ENCODE data around the gene PTGER3.

The PTGER3 gene

GRCh38 chr1:71083271-71083670 lies 35.7 kb upstream of the PTGER3 start:
- WGBS = 75% methylated on average over 2 of the region's 2 CpGs
- H2BK12ac ChIP-seq (ENCODE audit: low read length in 2 of 2) = no peak overlapping the region

GRCh38 chr1:71081697-71082080 lies 34.1 kb upstream of the PTGER3 start:
- H3K4ac ChIP-seq (ENCODE audit: low read depth in 1 of 2, low read length in 2 of 2) = peak overlapping the region; percentile 46 to 98
- peak overlapping the region; percentile 31 to 92 for H3K4me3 ChIP-seq (ENCODE audit: insufficient read depth in 1 of 2, low read depth in 1 of 2, low read length in 2 of 2)
- no peak overlapping the region for H3K27ac ChIP-seq (ENCODE audit: low read length, poor library complexity, severe bottlenecking)
- H2BK5ac ChIP-seq (ENCODE audit: low read depth, low read length, poor library complexity, severe bottlenecking) = no peak overlapping the region
- H3K4me1 ChIP-seq (ENCODE audit: control insufficient read depth, insufficient read depth, low read depth, low read length) = peaks cover 5% of the 10 kb centered on the region
- H3K9me3 ChIP-seq (ENCODE audit: control insufficient read depth, low read length) = no peaks in the 10 kb centered on the region
- peaks cover 2% of the 10 kb centered on the region for H3K79me1 ChIP-seq (replicated peaks; ENCODE audit: low read length, poor library complexity, severe bottlenecking)
- H3K27me3 ChIP-seq (ENCODE audit: control insufficient read depth in 1 of 2, insufficient read depth in 1 of 2, low read length in 2 of 2) = no peaks in the 10 kb centered on the region
- no peak overlapping the region for H2AFZ ChIP-seq (ENCODE audit: low read depth, low read length)
- no peak overlapping the region for H3K23ac ChIP-seq (ENCODE audit: low read length in 2 of 2)
- no peak overlapping the region for H3K14ac ChIP-seq (ENCODE audit: low read length in 2 of 2)
- H2AK5ac ChIP-seq (ENCODE audit: low read length, severe bottlenecking) = peak overlapping the region; percentile 49
- H2BK15ac ChIP-seq (ENCODE audit: low read depth, poor library complexity, severe bottlenecking) = no peak overlapping the region
- H4K91ac ChIP-seq (ENCODE audit: low read length) = peak overlapping the region; percentile 80
- peak overlapping the region; percentile 41 for H3K4me2 ChIP-seq (ENCODE audit: low read length, poor library complexity, severe bottlenecking)
- H3K18ac ChIP-seq (ENCODE audit: low read depth in 1 of 2, low read length in 2 of 2) = peak overlapping the region; percentile 58 to 87
- H2BK120ac ChIP-seq (ENCODE audit: low read depth, low read length) = no peak overlapping the region
- WGBS = 60% methylated on average over 7 of the region's 7 CpGs
- H2BK12ac ChIP-seq (ENCODE audit: low read length in 2 of 2) = peak overlapping the region; percentile 46 to 79
- peak overlapping the region; percentile 98 for H3K9ac ChIP-seq (ENCODE audit: low read length)
- DNase-seq = no peak
- peaks cover 4 to 19% of the 10 kb centered on the region in 2 experiments for H3K36me3 ChIP-seq (ENCODE audit: control insufficient read depth in 1 of 2, insufficient read depth in 2 of 2, low read depth in 1 of 2, low read length in 2 of 2)
- peak overlapping the region; percentile 98 for H4K8ac ChIP-seq (ENCODE audit: low read length)

More at GRCh38 chr1:71083271-71083670, 35.7 kb upstream of the PTGER3 start:
- H4K8ac ChIP-seq (ENCODE audit: low read length) = no peak overlapping the region
- no peak overlapping the region for H2BK15ac ChIP-seq (ENCODE audit: low read depth, poor library complexity, severe bottlenecking)
- no peak overlapping the region for H4K91ac ChIP-seq (ENCODE audit: low read length)
- no peak overlapping the region for H3K14ac ChIP-seq (ENCODE audit: low read length in 2 of 2)
- H3K4ac ChIP-seq (ENCODE audit: low read depth in 1 of 2, low read length in 2 of 2) = no peak overlapping the region
- no peak overlapping the region for H3K9ac ChIP-seq (ENCODE audit: low read length)
- peak; percentile 49 for DNase-seq
- H3K9me3 ChIP-seq (ENCODE audit: control insufficient read depth, low read length) = no peaks in the 10 kb centered on the region
- no peak overlapping the region for H2BK5ac ChIP-seq (ENCODE audit: low read depth, low read length, poor library complexity, severe bottlenecking)
- no peak overlapping the region for H2AFZ ChIP-seq (ENCODE audit: low read depth, low read length)
- peaks cover 5% of the 10 kb centered on the region for H3K79me1 ChIP-seq (replicated peaks; ENCODE audit: low read length, poor library complexity, severe bottlenecking)
- H2AK5ac ChIP-seq (ENCODE audit: low read length, severe bottlenecking) = no peak overlapping the region
- H3K27ac ChIP-seq (ENCODE audit: low read length, poor library complexity, severe bottlenecking) = no peak overlapping the region
- H3K27me3 ChIP-seq (ENCODE audit: control insufficient read depth in 1 of 2, insufficient read depth in 1 of 2, low read length in 2 of 2) = no peaks in the 10 kb centered on the region
- H3K18ac ChIP-seq (ENCODE audit: low read depth in 1 of 2, low read length in 2 of 2) = no peak overlapping the region
- peaks cover 0 to 3% of the 10 kb centered on the region in 2 experiments for H3K36me3 ChIP-seq (ENCODE audit: control insufficient read depth in 1 of 2, insufficient read depth in 2 of 2, low read depth in 1 of 2, low read length in 2 of 2)
- H3K4me1 ChIP-seq (ENCODE audit: control insufficient read depth, insufficient read depth, low read depth, low read length) = peaks cover 2% of the 10 kb centered on the region
- no peak overlapping the region for H3K4me3 ChIP-seq (ENCODE audit: insufficient read depth in 1 of 2, low read depth in 1 of 2, low read length in 2 of 2)
- no peak overlapping the region for H2BK120ac ChIP-seq (ENCODE audit: low read depth, low read length)
- no peak overlapping the region for H3K4me2 ChIP-seq (ENCODE audit: low read length, poor library complexity, severe bottlenecking)
- no peak overlapping the region for H3K23ac ChIP-seq (ENCODE audit: low read length in 2 of 2)

- peak within 1 kb of the TSS; percentile 46 to 98 for H3K4ac ChIP-seq (ENCODE audit: low read depth in 1 of 2, low read length in 2 of 2)
- H2AFZ ChIP-seq (ENCODE audit: low read depth, low read length) = no peak within 1 kb of the TSS
- H2BK15ac ChIP-seq (ENCODE audit: low read depth, poor library complexity, severe bottlenecking) = no peak within 1 kb of the TSS
- peak; percentile 97 for DNase-seq
- peaks cover 4 to 26% of the 10 kb centered on the region in 2 experiments for H3K36me3 ChIP-seq (ENCODE audit: control insufficient read depth in 1 of 2, insufficient read depth in 2 of 2, low read depth in 1 of 2, low read length in 2 of 2)
- H3K4me2 ChIP-seq (ENCODE audit: low read length, poor library complexity, severe bottlenecking) = peak within 1 kb of the TSS; percentile 66
- H2BK5ac ChIP-seq (ENCODE audit: low read depth, low read length, poor library complexity, severe bottlenecking) = peak within 1 kb of the TSS; percentile 92
- H3K27me3 ChIP-seq (ENCODE audit: control insufficient read depth in 1 of 2, insufficient read depth in 1 of 2, low read length in 2 of 2) = no peaks in the 10 kb centered on the region
- H3K23ac ChIP-seq (ENCODE audit: low read length in 2 of 2) = no peak within 1 kb of the TSS
- peak within 1 kb of the TSS; percentile 85 for H3K27ac ChIP-seq (ENCODE audit: low read length, poor library complexity, severe bottlenecking)
- under 1% methylated on average over 27 of the region's 33 CpGs for WGBS
- H2BK120ac ChIP-seq (ENCODE audit: low read depth, low read length) = peak within 1 kb of the TSS; percentile 71
- H2AK5ac ChIP-seq (ENCODE audit: low read length, severe bottlenecking) = peak within 1 kb of the TSS; percentile 95
- peak within 1 kb of the TSS; percentile 46 to 79 for H2BK12ac ChIP-seq (ENCODE audit: low read length in 2 of 2)
- peaks cover 2% of the 10 kb centered on the region for H3K79me1 ChIP-seq (replicated peaks; ENCODE audit: low read length, poor library complexity, severe bottlenecking)
- H3K4me1 ChIP-seq (ENCODE audit: control insufficient read depth, insufficient read depth, low read depth, low read length) = peaks cover 5% of the 10 kb centered on the region
- H3K14ac ChIP-seq (ENCODE audit: low read length in 2 of 2) = peak within 1 kb of the TSS in 1 of 2 experiments; percentile 68
- no peaks in the 10 kb centered on the region for H3K9me3 ChIP-seq (ENCODE audit: control insufficient read depth, low read length)
- H4K91ac ChIP-seq (ENCODE audit: low read length) = peak within 1 kb of the TSS; percentile 80
- peak within 1 kb of the TSS; percentile 87 to 88 for H3K18ac ChIP-seq (ENCODE audit: low read depth in 1 of 2, low read length in 2 of 2)
- peak within 1 kb of the TSS; percentile 75 to 92 for H3K4me3 ChIP-seq (ENCODE audit: insufficient read depth in 1 of 2, low read depth in 1 of 2, low read length in 2 of 2)
- H4K8ac ChIP-seq (ENCODE audit: low read length) = peak within 1 kb of the TSS; percentile 98
- peak within 1 kb of the TSS; percentile 98 for H3K9ac ChIP-seq (ENCODE audit: low read length)
Observed at GRCh38 chr1:71080739-71081696, 33.4 kb upstream of the PTGER3 start, which contains the start of gene ZRANB2. TSS of gene ZRANB2 (minus strand) at chr1:71081035. CDS start at chr1:71080995, 40 bp downstream.

- Histone ChIP-seq H3K4me2 (ENCODE audit: low read length, poor library complexity, severe bottlenecking) (peak overlapping the region; percentile 66), H4K8ac (ENCODE audit: low read length) (peak overlapping the region; percentile 94), H3K23ac (ENCODE audit: low read length in 2 of 2) (no peak overlapping the region), H3K18ac (ENCODE audit: low read depth in 1 of 2, low read length in 2 of 2) (peak overlapping the region; percentile 46 to 88), H2BK15ac (ENCODE audit: low read depth, poor library complexity, severe bottlenecking) (no peak overlapping the region), H2BK120ac (ENCODE audit: low read depth, low read length) (peak overlapping the region; percentile 71), H2BK5ac (ENCODE audit: low read depth, low read length, poor library complexity, severe bottlenecking) (no peak overlapping the region), H3K4me1 (ENCODE audit: control insufficient read depth, insufficient read depth, low read depth, low read length) (peaks cover 5% of the 10 kb centered on the region), H2AK5ac (ENCODE audit: low read length, severe bottlenecking) (peak overlapping the region; percentile 95), H3K9ac (ENCODE audit: low read length) (peak overlapping the region; percentile 98), H3K9me3 (ENCODE audit: control insufficient read depth, low read length) (no peaks in the 10 kb centered on the region), H3K27me3 (ENCODE audit: control insufficient read depth in 1 of 2, insufficient read depth in 1 of 2, low read length in 2 of 2) (no peaks in the 10 kb centered on the region), H4K91ac (ENCODE audit: low read length) (no peak overlapping the region), H3K27ac (ENCODE audit: low read length, poor library complexity, severe bottlenecking) (peak overlapping the region; percentile 85), H3K14ac (ENCODE audit: low read length in 2 of 2) (peak overlapping the region in 1 of 2 experiments; percentile 68), H3K4me3 (ENCODE audit: insufficient read depth in 1 of 2, low read depth in 1 of 2, low read length in 2 of 2) (peak overlapping the region; percentile 75 to 92), H3K4ac (ENCODE audit: low read depth in 1 of 2, low read length in 2 of 2) (peak overlapping the region in 1 of 2 experiments; percentile 86), H2AFZ (ENCODE audit: low read depth, low read length) (no peak overlapping the region), H3K36me3 (ENCODE audit: control insufficient read depth in 1 of 2, insufficient read depth in 2 of 2, low read depth in 1 of 2, low read length in 2 of 2) (peaks cover 4 to 33% of the 10 kb centered on the region in 2 experiments), H3K79me1 (replicated peaks; ENCODE audit: low read length, poor library complexity, severe bottlenecking) (peaks cover 2% of the 10 kb centered on the region), H2BK12ac (ENCODE audit: low read length in 2 of 2) (no peak overlapping the region)
- under 1% methylated on average over 17 of the region's 17 CpGs for WGBS
- DNase-seq = peak; percentile 22
Observed at GRCh38 chr1:71080230-71080738, 32.7 kb upstream of the PTGER3 start.

All from mesenchymal stem cell (in vitro differentiated cells and primary cell).